Kidney epithelial cell (primary cell): ENCODE measurements around the gene TRIM10. TPM values are rescaled to one million over a fixed set of nuclear protein-coding genes. Genes with fewer than 3 reads are reported as not detected.

Source experiments
- DNase-seq: peaks from one replicate; pipeline ENCODE4 v3.0.0-alpha.2; 2010; ENCODE audit warnings: low read depth
- H3K27me3 ChIP-seq: 2 replicates; pipeline ENCODE4 v1.6.0; 2011; ENCODE audit warnings: low read length; ENCODE audit not compliant: control insufficient read depth, insufficient read depth
- H3K36me3 ChIP-seq: 2 replicates; pipeline ENCODE4 v1.5.1; 2011; ENCODE audit warnings: low read length; ENCODE audit not compliant: control insufficient read depth, insufficient read depth
- H3K4me3 ChIP-seq: 2 replicates; pipeline ENCODE4 v1.5.1; 2011; ENCODE audit warnings: low read depth, mild to moderate bottlenecking, control low read depth, low read length
- total RNA-seq: library from RNA; depleted of rRNA; stranded (reverse); fragments of >200 nt; gene quantifications from 2 replicates; pipeline ENCODE4 v1.2.3, GENCODE V29; 2015
- TF ChIP-seq, protein P1 (sequence below): IDR thresholded peaks from 2 replicates; pipeline ENCODE4 v1.5.1; 2011; ENCODE audit warnings: mild to moderate bottlenecking, moderate library complexity, low read length, control low read depth, inconsistent platforms; ENCODE audit not compliant: insufficient read depth, poor library complexity, severe bottlenecking

TRIM10 gene
- total RNA-seq, 1 donor from 2014 or later: not detected

DNA sequence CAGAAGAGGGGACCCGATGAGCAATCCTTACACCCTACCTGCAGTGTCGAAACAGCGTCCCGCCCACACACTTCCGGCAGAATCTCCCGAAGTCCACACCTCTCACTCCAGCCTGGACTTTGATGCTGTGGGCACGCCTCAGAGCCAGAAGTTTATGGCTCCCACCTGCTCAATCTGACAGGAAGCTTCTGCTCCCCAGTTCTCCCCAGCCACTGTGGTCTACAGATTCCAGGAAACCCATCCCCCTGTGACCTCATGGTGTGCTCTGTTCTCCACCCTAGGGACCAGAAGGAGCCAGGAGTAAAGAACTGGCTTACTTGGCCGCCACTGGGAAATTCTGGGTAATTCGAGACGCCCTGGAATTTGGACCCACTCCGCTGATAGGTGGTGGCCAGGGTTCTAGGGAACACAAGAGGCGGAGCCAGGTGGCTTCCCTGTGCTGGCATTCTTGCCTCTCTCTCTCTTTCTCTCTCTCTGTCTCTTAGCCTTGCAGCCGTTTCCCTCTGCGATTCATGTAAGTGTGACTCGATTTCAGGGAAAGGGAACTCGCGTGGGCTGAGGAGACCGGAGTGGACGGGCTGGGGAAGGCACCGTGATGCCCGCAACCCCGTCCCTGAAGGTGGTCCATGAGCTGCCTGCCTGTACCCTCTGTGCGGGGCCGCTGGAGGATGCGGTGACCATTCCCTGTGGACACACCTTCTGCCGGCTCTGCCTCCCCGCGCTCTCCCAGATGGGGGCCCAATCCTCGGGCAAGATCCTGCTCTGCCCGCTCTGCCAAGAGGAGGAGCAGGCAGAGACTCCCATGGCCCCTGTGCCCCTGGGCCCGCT is 2.3 kb upstream of the TRIM10 start, which contains the start of gene TRIM15:
TRIM15 (plus strand) TSS at position 457 of the 828 bp plus-strand sequence; CDS start at position 596, 139 bp downstream.
- H3K36me3 ChIP-seq: no peaks in the 10 kb centered on the region
- peaks cover 17% of the 10 kb centered on the region for H3K27me3 ChIP-seq
- H3K4me3 ChIP-seq: no peak within 1 kb of the TSS
- TF ChIP-seq, protein P1, sequence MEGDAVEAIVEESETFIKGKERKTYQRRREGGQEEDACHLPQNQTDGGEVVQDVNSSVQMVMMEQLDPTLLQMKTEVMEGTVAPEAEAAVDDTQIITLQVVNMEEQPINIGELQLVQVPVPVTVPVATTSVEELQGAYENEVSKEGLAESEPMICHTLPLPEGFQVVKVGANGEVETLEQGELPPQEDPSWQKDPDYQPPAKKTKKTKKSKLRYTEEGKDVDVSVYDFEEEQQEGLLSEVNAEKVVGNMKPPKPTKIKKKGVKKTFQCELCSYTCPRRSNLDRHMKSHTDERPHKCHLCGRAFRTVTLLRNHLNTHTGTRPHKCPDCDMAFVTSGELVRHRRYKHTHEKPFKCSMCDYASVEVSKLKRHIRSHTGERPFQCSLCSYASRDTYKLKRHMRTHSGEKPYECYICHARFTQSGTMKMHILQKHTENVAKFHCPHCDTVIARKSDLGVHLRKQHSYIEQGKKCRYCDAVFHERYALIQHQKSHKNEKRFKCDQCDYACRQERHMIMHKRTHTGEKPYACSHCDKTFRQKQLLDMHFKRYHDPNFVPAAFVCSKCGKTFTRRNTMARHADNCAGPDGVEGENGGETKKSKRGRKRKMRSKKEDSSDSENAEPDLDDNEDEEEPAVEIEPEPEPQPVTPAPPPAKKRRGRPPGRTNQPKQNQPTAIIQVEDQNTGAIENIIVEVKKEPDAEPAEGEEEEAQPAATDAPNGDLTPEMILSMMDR: no peak
- no peak for DNase-seq

DNA sequence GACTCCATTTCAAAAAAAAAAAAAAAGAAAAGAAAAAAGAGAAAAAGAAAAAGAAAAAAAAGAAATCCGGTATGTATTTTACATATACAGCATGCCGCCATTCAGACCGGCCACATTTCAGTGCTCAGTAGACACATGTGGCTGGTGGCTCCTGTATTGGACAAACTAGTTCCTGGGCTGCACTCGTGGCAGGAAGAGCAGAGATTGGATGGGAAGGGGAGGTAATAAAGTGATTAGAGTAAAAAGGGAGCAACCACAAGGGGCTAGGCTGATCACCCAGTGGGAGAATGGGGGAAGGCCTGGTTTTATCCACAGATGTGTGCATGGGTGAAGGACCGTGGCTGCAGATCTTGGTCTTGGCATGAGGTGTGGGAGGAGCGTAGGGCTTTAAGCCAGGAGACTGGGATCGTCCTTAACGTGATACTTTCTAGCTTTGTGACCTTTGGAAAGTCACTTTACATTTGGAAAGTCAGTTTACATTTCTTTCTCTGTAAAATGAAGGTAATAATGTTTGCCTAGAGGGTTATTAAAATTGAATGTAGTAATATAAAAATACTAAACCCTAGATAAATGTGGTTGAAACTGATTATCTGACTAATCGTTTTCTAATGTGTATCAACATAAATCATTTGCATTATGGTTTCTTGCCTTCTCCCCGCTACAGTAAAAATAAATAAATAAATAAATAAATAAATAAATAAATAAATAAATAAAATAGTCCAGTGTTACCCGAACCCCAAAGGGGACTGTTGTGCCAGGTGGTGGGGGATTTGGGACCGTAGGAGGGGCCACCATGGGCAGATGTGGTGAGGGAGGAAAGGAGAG is 1.5 kb upstream of the TRIM10 start:
- Histone ChIP-seq H3K36me3 (no peaks in the 10 kb centered on the region), H3K27me3 (peaks cover 11% of the 10 kb centered on the region), H3K4me3 (no peak overlapping the region)
- TF ChIP-seq, protein P1: no peak
- DNase-seq: no peak

DNA sequence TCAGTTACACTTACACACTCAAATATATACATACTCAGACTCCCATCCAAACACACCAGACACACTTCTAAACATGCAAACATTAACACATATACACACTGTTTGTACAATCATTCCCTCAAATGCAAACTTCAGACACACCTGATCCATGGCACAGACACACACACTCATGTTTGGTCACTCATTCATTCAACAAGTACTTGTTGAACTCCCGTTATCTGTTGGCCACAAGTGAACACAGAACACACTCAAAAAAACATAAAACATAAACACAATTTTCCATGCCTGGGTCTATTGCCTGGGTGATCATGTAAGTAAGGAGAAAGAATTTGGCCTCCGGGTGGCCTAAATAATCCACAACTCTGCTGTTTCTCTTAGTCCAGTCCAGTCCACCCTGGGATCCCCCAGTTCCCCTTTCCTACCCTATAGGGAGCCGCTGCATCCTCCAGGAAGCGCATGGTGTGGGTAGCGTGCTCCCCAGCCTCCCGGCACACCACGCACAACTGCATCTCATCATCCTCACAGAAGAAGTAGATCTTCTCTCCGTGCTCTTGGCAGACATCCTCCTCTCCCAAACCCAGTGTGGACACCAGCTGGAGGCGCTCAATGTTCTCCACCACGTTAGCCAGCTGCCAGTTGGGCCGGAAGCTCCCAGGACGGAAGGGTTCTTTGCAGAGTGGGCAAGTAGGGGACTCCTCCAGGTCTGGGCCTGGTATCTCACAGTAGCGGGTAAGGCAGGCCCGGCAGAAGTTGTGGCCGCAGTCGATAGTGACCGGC is 815 bp downstream of the TRIM10 start:
- Histone ChIP-seq H3K27me3 (peaks cover 5% of the 10 kb centered on the region), H3K36me3 (no peaks in the 10 kb centered on the region), H3K4me3 (no peak overlapping the region)
- DNase-seq: no peak
- TF ChIP-seq, protein P1: no peak

DNA sequence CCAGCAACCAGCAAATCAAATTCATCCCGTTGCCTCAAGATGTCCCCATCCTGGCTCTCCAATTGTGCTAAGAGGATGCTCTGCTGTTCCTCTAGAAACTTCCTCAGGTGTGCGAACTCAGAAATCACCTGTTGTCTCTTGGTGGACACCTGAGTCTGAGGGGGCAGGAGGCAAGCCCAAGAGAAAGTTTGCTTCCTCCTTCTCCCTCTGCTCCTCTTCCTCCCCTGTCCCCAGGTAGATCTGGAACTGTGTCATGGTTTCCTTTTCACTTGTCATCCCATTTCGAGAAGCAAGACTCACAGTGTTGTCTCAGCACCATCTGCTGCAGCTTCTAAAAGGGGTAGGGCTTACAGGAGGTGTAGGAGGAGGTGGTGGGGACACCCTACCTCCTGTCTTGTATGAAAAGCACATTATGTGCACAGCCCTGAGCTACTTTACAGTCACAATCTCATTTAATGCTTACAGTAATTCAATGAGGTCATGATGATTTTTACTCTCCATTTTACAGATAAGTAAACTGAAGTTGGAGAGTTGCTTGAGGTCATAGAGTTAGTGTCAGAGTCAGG is 2.5 kb downstream of the TRIM10 start:
- Histone ChIP-seq H3K27me3 (peaks cover 5% of the 10 kb centered on the region), H3K36me3 (no peaks in the 10 kb centered on the region), H3K4me3 (no peak overlapping the region)
- DNase-seq: no peak
- TF ChIP-seq, protein P1: no peak

DNA sequence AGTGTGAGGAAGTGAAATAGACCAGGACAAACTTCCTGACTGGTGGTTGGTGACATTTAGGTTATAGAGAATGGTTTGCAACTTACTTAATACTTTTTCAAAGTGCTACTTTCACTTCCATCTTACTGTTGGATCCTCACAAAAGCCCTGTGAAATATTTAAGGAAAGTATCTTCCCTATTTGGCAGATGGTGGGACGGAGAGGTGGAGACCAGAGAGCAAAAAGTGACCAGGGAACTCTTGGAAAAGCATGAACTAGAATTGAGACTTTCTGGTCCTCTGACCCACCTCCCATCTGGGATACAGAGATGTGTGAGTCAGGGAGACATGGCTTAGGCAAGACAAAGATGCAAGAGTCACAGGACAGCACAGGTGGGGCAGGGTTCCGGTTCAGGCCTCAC is 3.0 kb downstream of the TRIM10 start:
- Histone ChIP-seq H3K27me3 (peaks cover 3% of the 10 kb centered on the region), H3K4me3 (no peak overlapping the region), H3K36me3 (no peaks in the 10 kb centered on the region)
- TF ChIP-seq, protein P1: no peak
- no peak for DNase-seq
